ENCODE data around the gene RPP40. TPM values are rescaled to one million over a fixed set of nuclear protein-coding genes. Genes with fewer than 3 reads are reported as not detected.
"Not testable (repeated sequence)": the region's sequence is repeated elsewhere in the genome, so short reads cannot be mapped to it uniquely, and the experiment has no call there.

Gene RPP40
- total RNA-seq, 2 donors from 2014 or later = 6.0 to 15.5 TPM

- ATAC-seq (no peak), DNase-seq (ENCODE audit: low spot score in 2 of 2) (no peak)
- peaks cover 4% of the 10 kb centered on the region in 2 donors for H3K9me3 Mint-ChIP-seq
- no peak overlapping the region for H3K27ac Mint-ChIP-seq
- peaks cover 0 to 6% of the 10 kb centered on the region in 2 donors for H3K36me3 Mint-ChIP-seq
Observed at GRCh38 chr6:5029609-5030008, 25.8 kb upstream of the RPP40 start.

GRCh38 chr6:5028921-5029320 lies 25.1 kb upstream of the RPP40 start:
- H3K27ac Mint-ChIP-seq = no peak overlapping the region
- ATAC-seq (no peak), DNase-seq (ENCODE audit: low spot score in 2 of 2) (no peak)
- peaks cover 0 to 6% of the 10 kb centered on the region in 2 donors for H3K36me3 Mint-ChIP-seq
- peaks cover 4% of the 10 kb centered on the region in 2 donors for H3K9me3 Mint-ChIP-seq

- H3K36me3 Mint-ChIP-seq = peaks cover 0 to 6% of the 10 kb centered on the region in 2 donors
- H3K27ac Mint-ChIP-seq = no peak overlapping the region
- no peak for DNase-seq (ENCODE audit: low spot score in 2 of 2)
- H3K9me3 Mint-ChIP-seq = peaks cover 4% of the 10 kb centered on the region in 2 donors
- ATAC-seq = no peak
Observed at GRCh38 chr6:5028301-5028700, 24.5 kb upstream of the RPP40 start.

GRCh38 chr6:5025911-5026819 lies 22.3 kb upstream of the RPP40 start:
- ATAC-seq (no peak), DNase-seq (ENCODE audit: low spot score in 2 of 2) (no peak)
- H3K36me3 Mint-ChIP-seq = peaks cover 0 to 6% of the 10 kb centered on the region in 2 donors
- peaks cover 4% of the 10 kb centered on the region in 2 donors for H3K9me3 Mint-ChIP-seq
- peak overlapping the region; percentile 4 to 22 for H3K27ac Mint-ChIP-seq

- H3K36me3 Mint-ChIP-seq = peaks cover 5 to 11% of the 10 kb centered on the region in 2 donors
- no peak overlapping the region for H3K27ac Mint-ChIP-seq
- DNase-seq (ENCODE audit: low spot score in 2 of 2) (no peak), ATAC-seq (no peak)
- H3K9me3 Mint-ChIP-seq = peaks cover 0 to 7% of the 10 kb centered on the region in 2 donors
Observed at GRCh38 chr6:5023923-5024322, 20.1 kb upstream of the RPP40 start.

- peaks cover 3 to 10% of the 10 kb centered on the region in 2 donors for H3K9me3 Mint-ChIP-seq
- H3K36me3 Mint-ChIP-seq = peaks cover 23 to 26% of the 10 kb centered on the region in 2 donors
- ATAC-seq (no peak), DNase-seq (ENCODE audit: low spot score in 2 of 2) (no peak)
- H3K27ac Mint-ChIP-seq = no peak overlapping the region
Observed at GRCh38 chr6:5020142-5020541, 16.3 kb upstream of the RPP40 start.

- peaks cover 26 to 27% of the 10 kb centered on the region in 2 donors for H3K36me3 Mint-ChIP-seq
Observed at GRCh38 chr6:5014072-5014561, 10.3 kb upstream of the RPP40 start.

GRCh38 chr6:5012519-5012918 lies 8.7 kb upstream of the RPP40 start:
- DNase-seq (ENCODE audit: low spot score in 2 of 2) (no peak), ATAC-seq (no peak)
- Mint-ChIP-seq H3K27ac (no peak overlapping the region), H3K36me3 (peaks cover 12 to 16% of the 10 kb centered on the region in 2 donors), H3K9me3 (peaks cover 0 to 3% of the 10 kb centered on the region in 2 donors)

More at GRCh38 chr6:5014072-5014561, 10.3 kb upstream of the RPP40 start:
- Mint-ChIP-seq H3K9me3 (peaks cover 3 to 4% of the 10 kb centered on the region in 2 donors), H3K27ac (no peak overlapping the region)
- ATAC-seq (no peak), DNase-seq (ENCODE audit: low spot score in 2 of 2) (no peak)

- ATAC-seq = no peak
Observed at GRCh38 chr6:5011346-5011745, 7.5 kb upstream of the RPP40 start.

GRCh38 chr6:5007531-5007930 lies 3.7 kb upstream of the RPP40 start:
- H3K9me3 Mint-ChIP-seq = no peaks in the 10 kb centered on the region
- ATAC-seq = no peak
- no peaks in the 10 kb centered on the region for H3K36me3 Mint-ChIP-seq
- H3K27ac Mint-ChIP-seq = no peak overlapping the region
- DNase-seq (ENCODE audit: low spot score in 2 of 2) = no peak

More at GRCh38 chr6:5011346-5011745, 7.5 kb upstream of the RPP40 start:
- Mint-ChIP-seq H3K9me3 (no peaks in the 10 kb centered on the region), H3K36me3 (peaks cover 5 to 6% of the 10 kb centered on the region in 2 donors), H3K27ac (no peak overlapping the region)
- DNase-seq (ENCODE audit: low spot score in 2 of 2) = no peak

- no peaks in the 10 kb centered on the region for H3K9me3 Mint-ChIP-seq
- peaks cover 0 to 4% of the 10 kb centered on the region in 2 donors for H3K36me3 Mint-ChIP-seq
- DNase-seq (ENCODE audit: low spot score in 2 of 2) (no peak), ATAC-seq (no peak)
- H3K27ac Mint-ChIP-seq = no peak overlapping the region
Observed at GRCh38 chr6:5006222-5006621, 2.4 kb upstream of the RPP40 start.

GRCh38 chr6:5005038-5005433 lies 1.2 kb upstream of the RPP40 start:
- not testable (repeated sequence) for H3K9me3 Mint-ChIP-seq
- peak overlapping the region in 1 of 2 donors; percentile 94 for H3K27ac Mint-ChIP-seq

GRCh38 chr6:5004373-5005037 lies 668 bp upstream of the RPP40 start:
- Mint-ChIP-seq H3K36me3 (peaks cover 0 to 4% of the 10 kb centered on the region in 2 donors), H3K27ac (peak overlapping the region; percentile 93 to 94), H3K9me3 (no peaks in the 10 kb centered on the region)
- no peak for DNase-seq (ENCODE audit: low spot score in 2 of 2)
- ATAC-seq = no peak

More at GRCh38 chr6:5005038-5005433, 1.2 kb upstream of the RPP40 start:
- H3K36me3 Mint-ChIP-seq; DNase-seq (ENCODE audit: low spot score in 2 of 2); ATAC-seq: not testable (repeated sequence)

GRCh38 chr6:4999586-4999985 lies 4.3 kb downstream of the RPP40 start:
- ATAC-seq (no peak), DNase-seq (ENCODE audit: low spot score in 2 of 2) (no peak)
- Mint-ChIP-seq H3K27ac (no peak overlapping the region), H3K9me3 (no peaks in the 10 kb centered on the region), H3K36me3 (peaks cover 16 to 19% of the 10 kb centered on the region in 2 donors)

- DNase-seq (ENCODE audit: low spot score in 2 of 2) (no peak), ATAC-seq (no peak)
- Mint-ChIP-seq H3K27ac (no peak overlapping the region), H3K9me3 (no peaks in the 10 kb centered on the region), H3K36me3 (peaks cover 16 to 25% of the 10 kb centered on the region in 2 donors)
Observed at GRCh38 chr6:4997862-4998261, 6.0 kb downstream of the RPP40 start.

- no peak for ATAC-seq
- no peaks in the 10 kb centered on the region for H3K9me3 Mint-ChIP-seq
- peaks cover 21 to 33% of the 10 kb centered on the region in 2 donors for H3K36me3 Mint-ChIP-seq
- no peak overlapping the region for H3K27ac Mint-ChIP-seq
- no peak for DNase-seq (ENCODE audit: low spot score in 2 of 2)
Observed at GRCh38 chr6:4994741-4995140, 9.1 kb downstream of the RPP40 start.

- DNase-seq (ENCODE audit: low spot score in 2 of 2) (no peak), ATAC-seq (no peak)
- H3K36me3 Mint-ChIP-seq = peaks cover 0 to 17% of the 10 kb centered on the region in 2 donors
Observed at GRCh38 chr6:4987432-4987831, 16.4 kb downstream of the RPP40 start.

More at GRCh38 chr6:4987432-4987831, 16.4 kb downstream of the RPP40 start:
- H3K27ac Mint-ChIP-seq = no peak overlapping the region
- peaks cover 0 to 5% of the 10 kb centered on the region in 2 donors for H3K9me3 Mint-ChIP-seq

All from activated naive CD4-positive, alpha-beta T cell treated with anti-CD3 and anti-CD28 coated beads, Interleukin-2, amount 50 U/mL, for 72 hours (primary cell).